Fibroblast of peridontal ligament (primary cell): ENCODE measurements around the gene ST3GAL3.
A peak's percentile ranks its signal among the peaks of the same experiment; 100 is the strongest.

Source experiments
- DNase-seq: peaks from one replicate; pipeline ENCODE4 v3.0.0-alpha.2; 2010; ENCODE audit errors: extremely low read depth

The ST3GAL3 gene

GRCh38 chr1:43707190-43708001 is at the start of gene ST3GAL3:
Gene ST3GAL3, plus strand, starts transcription at chr1:43707536. Its CDS starts 28,727 bp downstream, at chr1:43736263.
- peak; percentile 83 for DNase-seq

DNA sequence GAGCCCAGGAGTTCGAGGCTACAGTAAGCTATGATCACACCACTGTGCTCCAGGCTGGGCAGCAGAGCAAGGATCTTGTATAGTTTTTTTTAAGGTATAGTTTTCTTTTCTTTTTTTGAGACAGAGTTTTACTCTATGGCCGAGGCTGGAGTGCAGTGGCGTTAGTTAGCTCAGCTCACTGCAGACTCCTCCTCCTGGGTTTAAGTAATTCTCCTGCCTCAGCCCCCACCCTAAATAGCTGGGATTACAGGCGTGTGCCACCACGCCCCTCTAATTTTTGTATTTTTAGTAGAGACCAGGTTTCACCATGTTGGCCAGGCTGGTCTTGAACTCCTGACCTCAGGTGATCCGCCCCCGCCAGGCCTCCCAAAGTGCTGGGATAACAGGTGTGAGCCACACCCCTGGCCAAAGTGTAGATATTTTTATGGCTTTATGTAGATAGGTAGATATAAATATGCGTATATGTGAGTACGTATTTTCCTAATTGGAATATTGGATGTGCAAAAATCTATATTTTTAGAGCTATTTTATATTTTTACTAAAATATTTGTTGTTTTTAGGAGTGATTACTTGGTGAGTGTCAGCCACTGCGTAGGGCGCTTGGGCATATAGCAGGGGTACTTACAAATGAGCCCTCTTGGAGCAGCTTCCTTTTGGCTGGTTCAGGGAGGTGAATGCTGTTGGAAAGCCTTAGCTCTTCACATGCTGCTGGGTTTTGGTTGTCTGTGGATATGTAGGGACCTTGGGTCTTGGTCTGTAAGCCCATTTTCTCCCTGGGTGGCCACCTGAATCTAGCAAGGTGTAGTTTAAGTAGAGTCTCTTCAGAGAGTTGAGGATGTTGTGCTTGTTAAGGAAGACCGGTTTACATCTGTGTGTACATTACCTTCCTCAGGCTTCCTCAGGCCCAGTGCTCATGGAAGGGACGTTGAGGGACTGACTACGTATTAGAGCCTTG is 47.8 kb upstream of the ST3GAL3 start:
- DNase-seq, result no peak

- DNase-seq, result no peak
Observed at GRCh38 chr1:43660355-43660754, 47.0 kb upstream of the ST3GAL3 start.

- DNase-seq, result no peak
Observed at GRCh38 chr1:43664369-43664768, 43.0 kb upstream of the ST3GAL3 start.

- DNase-seq, result peak; percentile 51
Observed at GRCh38 chr1:43666608-43667007, 40.7 kb upstream of the ST3GAL3 start.

DNA sequence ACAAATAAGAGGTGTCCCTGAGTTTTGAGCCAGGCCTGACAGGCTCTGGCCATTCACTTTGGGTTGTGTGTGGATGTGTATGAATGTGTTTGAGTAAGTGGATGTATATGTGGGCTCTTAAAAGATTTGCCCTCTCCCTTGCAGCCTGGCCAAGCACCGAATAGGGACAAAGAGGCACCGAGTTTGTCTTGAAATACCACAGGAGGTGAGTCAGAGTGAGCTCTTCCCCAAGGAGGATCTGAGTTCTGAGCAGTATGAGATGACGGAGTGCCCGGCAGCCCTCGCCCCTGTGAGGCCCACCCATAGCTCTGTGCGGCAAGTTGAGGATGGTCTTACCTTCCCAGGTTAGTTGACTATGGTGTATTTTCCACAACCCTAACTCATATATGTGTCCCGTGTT is 38.4 kb upstream of the ST3GAL3 start:
- peak; percentile 19 for DNase-seq

- DNase-seq, result no peak
Observed at GRCh38 chr1:43669878-43670277, 37.5 kb upstream of the ST3GAL3 start.

DNA sequence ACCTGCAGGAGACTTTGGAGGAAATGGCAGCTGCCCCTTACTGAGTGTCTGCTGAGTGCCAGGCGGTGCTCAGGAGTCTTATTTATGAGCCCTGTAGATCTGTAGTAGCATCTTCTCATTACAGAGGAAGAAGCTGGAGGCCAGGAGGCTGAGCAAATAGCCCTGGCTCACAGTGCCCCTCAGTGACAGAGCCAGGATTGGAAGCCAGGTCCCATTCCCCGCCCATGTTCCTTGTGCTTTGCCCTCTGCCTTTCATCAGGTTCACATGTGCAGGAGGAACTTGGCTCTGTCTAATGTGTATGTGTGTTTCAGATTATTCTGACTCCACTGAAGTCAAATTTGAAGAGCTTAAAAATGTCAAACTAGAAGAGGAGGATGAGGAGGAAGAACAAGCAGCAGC is 36.1 kb upstream of the ST3GAL3 start:
- no peak for DNase-seq

DNA sequence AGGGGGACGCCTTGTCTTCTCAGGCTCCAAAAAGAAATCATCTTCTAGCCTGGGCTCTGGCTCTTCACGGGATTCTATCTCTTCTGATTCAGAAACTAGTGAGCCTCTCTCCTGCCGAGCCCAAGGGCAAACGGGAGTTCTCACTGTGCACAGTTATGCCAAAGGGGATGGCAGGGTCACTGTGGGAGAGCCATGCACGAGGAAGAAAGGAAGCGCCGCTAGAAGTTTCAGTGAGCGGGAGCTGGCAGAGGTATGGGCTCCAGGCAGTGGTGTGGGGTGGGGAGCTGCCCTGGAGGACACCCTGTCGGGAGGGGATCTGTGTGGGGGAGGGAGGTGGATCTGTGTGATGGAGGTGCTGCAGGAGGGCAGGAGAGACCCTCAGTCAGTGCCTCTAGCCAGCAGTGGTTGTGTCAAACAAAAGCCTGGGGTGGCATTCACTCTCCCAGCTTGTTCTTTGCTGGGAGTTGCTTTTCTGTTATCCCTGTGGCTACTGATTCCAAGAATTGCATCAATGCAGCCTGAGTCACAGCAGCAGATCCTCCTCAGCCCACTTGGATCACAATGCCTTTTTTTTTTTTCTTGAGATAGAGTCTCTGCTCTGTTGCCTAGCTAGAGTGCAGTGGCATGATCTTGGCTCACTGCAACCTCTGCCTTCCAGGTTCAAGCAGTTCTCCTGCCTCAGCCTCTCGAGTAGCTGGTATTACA is 35.6 kb upstream of the ST3GAL3 start:
- DNase-seq, result peak; percentile 82

GRCh38 chr1:43673261-43673660 is 34.1 kb upstream of the ST3GAL3 start:
- DNase-seq, result no peak

DNA sequence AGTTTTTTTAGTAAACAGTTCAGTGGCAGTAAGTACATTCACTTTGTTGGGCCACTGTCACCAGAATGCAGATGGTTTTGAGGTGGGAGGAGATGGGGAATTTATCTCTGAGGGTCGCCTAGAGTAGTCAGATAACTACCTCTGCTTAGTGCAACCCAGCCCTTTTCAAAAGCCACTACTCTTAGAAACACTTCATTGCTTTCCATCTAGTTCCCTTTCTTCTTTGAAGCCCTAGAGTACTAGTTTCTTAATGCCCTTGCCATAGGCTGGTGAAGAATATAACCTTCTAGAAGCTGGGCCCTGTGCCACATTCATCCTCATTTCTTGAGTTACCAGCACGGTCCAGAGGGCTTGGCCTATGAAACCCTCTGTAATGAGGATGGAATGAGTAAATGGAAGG is 28.4 kb upstream of the ST3GAL3 start:
- no peak for DNase-seq

DNA sequence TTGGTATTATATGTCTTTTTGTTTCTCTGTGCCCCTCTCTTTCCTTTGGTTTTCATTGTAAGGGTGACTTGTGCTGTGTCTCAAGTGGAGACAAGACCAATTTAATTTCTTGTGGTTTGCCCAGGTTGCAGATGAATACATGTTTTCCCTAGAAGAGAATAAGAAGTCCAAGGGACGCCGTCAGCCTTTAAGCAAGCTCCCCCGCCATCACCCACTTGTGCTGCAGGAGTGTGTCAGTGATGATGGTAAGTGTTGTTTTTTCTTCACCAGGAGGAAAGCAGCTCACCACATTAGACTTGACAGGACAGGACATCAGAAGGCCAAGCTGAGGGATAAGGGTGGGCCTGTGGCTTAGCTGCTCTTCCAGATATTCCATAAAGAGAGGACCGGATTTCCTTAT is 23.8 kb upstream of the ST3GAL3 start:
- DNase-seq, result no peak

GRCh38 chr1:43686801-43687200 is 20.5 kb upstream of the ST3GAL3 start:
- DNase-seq, result no peak

GRCh38 chr1:43687301-43688108 is 19.8 kb upstream of the ST3GAL3 start:
- no peak for DNase-seq

DNA sequence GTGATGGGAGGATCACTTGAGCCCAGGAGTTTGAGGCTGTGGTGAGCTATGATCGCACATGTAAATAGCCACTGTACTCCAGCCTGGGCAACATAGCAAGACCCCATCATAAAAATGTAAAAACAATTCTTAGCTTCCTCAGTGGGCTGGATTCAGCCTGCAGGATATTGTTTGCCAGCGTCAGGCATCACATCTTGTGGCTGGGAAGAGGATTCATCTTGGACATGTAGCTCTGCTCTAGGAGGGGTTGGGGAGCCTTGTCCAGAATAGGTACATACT is 19.3 kb upstream of the ST3GAL3 start:
- no peak for DNase-seq

DNA sequence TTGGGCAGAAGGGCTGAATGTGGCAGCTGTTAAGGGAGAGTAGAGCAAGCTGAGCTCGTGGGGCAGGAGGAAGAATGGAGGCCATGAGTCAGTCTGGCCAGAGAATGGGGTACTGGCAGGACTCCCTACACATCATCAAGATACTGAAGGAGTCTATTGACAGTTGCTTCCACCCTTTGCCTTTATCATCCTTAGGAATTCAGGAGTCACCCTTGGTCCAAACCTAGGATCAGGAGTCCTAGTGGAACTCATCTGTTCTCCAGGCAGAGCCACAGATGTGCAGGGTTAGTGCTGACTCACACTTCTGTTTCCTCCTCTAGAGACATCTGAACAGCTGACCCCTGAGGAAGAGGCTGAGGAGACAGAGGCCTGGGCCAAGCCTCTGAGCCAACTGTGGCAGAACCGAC is 18.7 kb upstream of the ST3GAL3 start:
- peak; percentile 82 for DNase-seq

GRCh38 chr1:43689289-43689688 is 18.0 kb upstream of the ST3GAL3 start:
- DNase-seq, result no peak

DNA sequence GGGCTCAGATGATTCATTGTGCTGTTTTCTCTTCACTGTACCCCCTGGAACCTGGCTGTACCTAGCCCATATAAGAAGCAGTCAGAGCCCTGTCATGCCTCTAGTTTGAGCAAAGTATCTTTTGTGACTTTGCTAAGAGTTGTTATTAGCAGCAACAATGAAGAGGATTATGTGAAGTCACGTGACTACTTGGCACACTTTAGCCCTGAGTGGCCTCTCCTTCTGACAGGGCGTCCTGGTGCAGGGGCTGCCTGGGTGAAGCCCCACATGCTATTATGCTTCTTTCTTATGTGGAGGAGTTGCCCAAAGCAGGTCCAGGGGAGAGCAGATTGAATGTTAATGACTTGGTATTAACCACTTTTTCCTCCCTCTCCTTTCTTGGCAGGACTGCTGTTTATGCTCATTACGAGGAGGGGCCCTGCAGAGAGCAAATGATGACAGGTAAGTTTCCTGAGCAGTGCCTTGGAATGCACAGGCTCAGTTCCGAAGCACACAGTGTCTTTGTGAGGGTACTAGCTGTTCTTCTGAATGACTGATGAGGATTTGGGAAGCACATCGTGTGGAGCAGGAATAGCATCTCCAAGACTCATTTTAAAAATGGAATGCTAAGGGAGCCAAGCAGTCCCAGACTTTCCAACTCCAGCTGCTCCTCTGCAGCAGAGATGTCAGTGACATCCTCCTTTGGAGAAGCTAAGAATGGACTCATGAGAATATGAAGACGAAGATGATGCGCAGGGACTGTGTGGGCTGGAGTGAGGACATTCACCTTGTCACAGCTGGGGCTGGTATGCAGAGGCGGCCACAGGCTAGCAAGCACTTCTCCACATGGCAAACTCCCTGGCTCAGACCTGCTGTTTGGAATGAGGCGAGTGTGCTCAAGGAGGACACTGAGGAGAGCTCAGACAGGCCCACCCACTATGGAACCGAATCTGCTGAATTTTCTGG is 15.2 kb upstream of the ST3GAL3 start:
- DNase-seq, result no peak

GRCh38 chr1:43693371-43693770 is 14.0 kb upstream of the ST3GAL3 start:
- no peak for DNase-seq

GRCh38 chr1:43699281-43699680 is 8.1 kb upstream of the ST3GAL3 start:
- DNase-seq, result no peak
